Tibial artery (tissue), 4 donors: Measurements from ENCODE around the gene PATL2.
"Not testable (repeated sequence)": the region's sequence is repeated elsewhere in the genome, so short reads cannot be mapped to it uniquely, and the experiment has no call there.

Experiments
- DNase-seq, 2 donors: peaks; one replicate each; pipeline ENCODE4 v3.0.0-alpha.2; 2019
- H3K27ac ChIP-seq, 2 donors: fragments of 200-600 bp; sonication (generic) in 1 of 2; 1 replicate in 1 of 2; 2 replicates in 1 of 2; pipeline ENCODE4 v1.5.1; 2018 to 2019; ENCODE audit warnings: mild to moderate bottlenecking in 1 of 2
- H3K27me3 ChIP-seq, 2 donors: fragments of 200-600 bp; sonication (generic) in 1 of 2; one replicate each; pipeline versions ENCODE4 v1.5.1 to v1.6.0; 2016 to 2019
- H3K36me3 ChIP-seq, 3 donors: fragments of 200-600 bp; sonication (generic) in 2 of 3; one replicate each; pipeline ENCODE4 v1.5.1; 2016 to 2019; ENCODE audit warnings: mild to moderate bottlenecking in 2 of 3
- H3K4me1 ChIP-seq, 4 donors: fragments of 200-600 bp; sonication (generic) in 2 of 4; 1 replicate in 3 of 4; 2 replicates in 1 of 4; pipeline ENCODE4 v1.5.1; 2016 to 2019
- H3K4me3 ChIP-seq, 2 donors: fragments of 200-600 bp; sonication (generic) in 1 of 2; 1 replicate in 1 of 2; 2 replicates in 1 of 2; pipeline ENCODE4 v1.5.1; 2018 to 2019; ENCODE audit warnings: mild to moderate bottlenecking in 2 of 2
- H3K9me3 ChIP-seq, 3 donors: fragments of 200-600 bp; sonication (generic) in 1 of 3; one replicate each; pipeline ENCODE4 v1.5.1; 2016 to 2019
- intact Hi-C: fragments of 100-400 bp; cut with DNase I; formaldehyde crosslinking; loops from one replicate; pipeline ENCODE4 v1.15.0; 2023; ENCODE audit warnings: low total_unique reads
- TF ChIP-seq, protein P1 (sequence below), 2 experiments: fragments of 200-600 bp in 1 of 2; fragments of 450-650 bp in 1 of 2; IDR thresholded peaks; one replicate each; pipeline ENCODE4 v1.5.1; 2017 to 2019; ENCODE audit warnings: antibody characterized with exemption in 2 of 2, mild to moderate bottlenecking in 1 of 2, moderate library complexity in 1 of 2

PATL2 gene

GRCh38 chr15:44697014-44697413 is 14.1 kb downstream of the PATL2 start:
- TF ChIP-seq, protein P1, sequence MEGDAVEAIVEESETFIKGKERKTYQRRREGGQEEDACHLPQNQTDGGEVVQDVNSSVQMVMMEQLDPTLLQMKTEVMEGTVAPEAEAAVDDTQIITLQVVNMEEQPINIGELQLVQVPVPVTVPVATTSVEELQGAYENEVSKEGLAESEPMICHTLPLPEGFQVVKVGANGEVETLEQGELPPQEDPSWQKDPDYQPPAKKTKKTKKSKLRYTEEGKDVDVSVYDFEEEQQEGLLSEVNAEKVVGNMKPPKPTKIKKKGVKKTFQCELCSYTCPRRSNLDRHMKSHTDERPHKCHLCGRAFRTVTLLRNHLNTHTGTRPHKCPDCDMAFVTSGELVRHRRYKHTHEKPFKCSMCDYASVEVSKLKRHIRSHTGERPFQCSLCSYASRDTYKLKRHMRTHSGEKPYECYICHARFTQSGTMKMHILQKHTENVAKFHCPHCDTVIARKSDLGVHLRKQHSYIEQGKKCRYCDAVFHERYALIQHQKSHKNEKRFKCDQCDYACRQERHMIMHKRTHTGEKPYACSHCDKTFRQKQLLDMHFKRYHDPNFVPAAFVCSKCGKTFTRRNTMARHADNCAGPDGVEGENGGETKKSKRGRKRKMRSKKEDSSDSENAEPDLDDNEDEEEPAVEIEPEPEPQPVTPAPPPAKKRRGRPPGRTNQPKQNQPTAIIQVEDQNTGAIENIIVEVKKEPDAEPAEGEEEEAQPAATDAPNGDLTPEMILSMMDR (IDR thresholded peaks at IDR 0.05): no peak
- H3K27ac ChIP-seq: no peak overlapping the region
- H3K4me3 ChIP-seq: no peak overlapping the region
- H3K27me3 ChIP-seq: no peaks in the 10 kb centered on the region
- H3K4me1 ChIP-seq: no peaks in the 10 kb centered on the region
- no peaks in the 10 kb centered on the region for H3K36me3 ChIP-seq
- intact Hi-C loops: no loop called here
- H3K9me3 ChIP-seq: peaks cover 0 to 4% (median 0%) of the 10 kb centered on the region in 3 donors
- DNase-seq: no peak

DNA sequence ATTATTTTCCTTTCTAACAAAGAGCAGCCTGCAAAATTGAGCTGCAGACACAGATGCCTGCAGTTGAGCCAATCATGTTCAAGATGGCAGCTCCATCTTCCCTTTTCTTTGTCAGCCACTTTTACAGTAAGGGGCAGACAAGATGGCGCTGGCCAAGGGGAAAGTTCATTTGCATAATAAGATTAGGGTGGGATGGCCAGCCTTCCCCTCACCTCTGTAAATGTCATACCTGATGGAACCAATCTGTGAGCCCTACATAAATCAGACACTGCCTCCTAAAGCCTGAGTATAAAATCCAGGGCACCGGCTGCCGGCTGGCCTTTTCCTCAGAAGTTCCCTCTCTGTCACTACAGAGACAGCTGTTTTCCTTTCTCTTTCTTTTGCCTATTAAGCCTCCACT is 15.8 kb downstream of the PATL2 start:
- Histone ChIP-seq H3K36me3 (no peaks in the 10 kb centered on the region), H3K4me1 (no peaks in the 10 kb centered on the region), H3K9me3 (no peaks in the 10 kb centered on the region), H3K27me3 (no peaks in the 10 kb centered on the region), H3K27ac (no peak overlapping the region), H3K4me3 (no peak overlapping the region)
- no peak for DNase-seq
- intact Hi-C loops: no loop called here
- TF ChIP-seq, protein P1 (IDR thresholded peaks at IDR 0.05): no peak

DNA sequence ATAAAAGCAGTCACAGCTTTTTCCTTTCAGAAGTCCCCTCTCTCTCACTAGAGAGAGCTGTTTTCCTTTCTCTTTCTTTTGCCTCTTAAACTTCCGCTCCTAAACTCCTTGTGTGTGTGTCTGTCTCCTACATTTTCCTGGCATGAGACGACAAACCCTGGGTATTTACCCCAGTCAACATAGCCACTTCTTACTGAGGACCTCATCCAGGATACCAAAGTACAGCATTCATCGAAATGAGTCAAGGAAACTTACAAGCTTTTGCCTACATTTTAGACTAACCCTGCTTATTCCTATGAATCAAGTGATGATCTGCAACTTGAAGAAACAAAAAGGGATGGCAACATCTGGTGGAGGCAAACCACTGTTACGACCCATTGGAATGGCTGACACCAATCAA is 16.7 kb downstream of the PATL2 start:
- DNase-seq: no peak
- TF ChIP-seq, protein P1 (IDR thresholded peaks at IDR 0.05): no peak
- H3K27me3 ChIP-seq: no peaks in the 10 kb centered on the region
- H3K27ac ChIP-seq: no peak overlapping the region
- H3K4me1 ChIP-seq: no peaks in the 10 kb centered on the region
- no peaks in the 10 kb centered on the region for H3K36me3 ChIP-seq
- no peak overlapping the region for H3K4me3 ChIP-seq
- intact Hi-C loops: no loop called here
- no peaks in the 10 kb centered on the region for H3K9me3 ChIP-seq

DNA sequence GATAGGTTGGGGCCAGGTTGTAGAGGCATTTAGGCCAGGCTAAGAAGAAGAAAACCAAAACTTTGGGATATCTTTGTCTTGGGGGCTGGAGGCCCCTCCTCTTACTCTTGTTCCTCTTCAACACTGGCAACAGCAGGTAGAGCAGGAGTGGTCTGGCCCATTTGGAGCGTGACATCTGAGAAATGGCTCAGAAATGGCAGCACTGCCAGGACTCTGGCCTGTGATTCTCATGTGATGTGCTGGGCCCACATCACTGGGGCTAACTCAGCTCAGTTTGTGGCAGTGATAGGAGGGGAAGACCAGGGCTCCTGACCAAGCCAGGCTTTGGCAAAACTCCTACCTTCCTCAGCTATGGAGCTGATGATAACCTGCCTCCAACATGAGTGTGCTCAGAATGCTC is 18.5 kb downstream of the PATL2 start:
- TF ChIP-seq, protein P1 (IDR thresholded peaks at IDR 0.05): no peak
- no peaks in the 10 kb centered on the region for H3K36me3 ChIP-seq
- DNase-seq: no peak
- no peak overlapping the region for H3K4me3 ChIP-seq
- H3K4me1 ChIP-seq: no peaks in the 10 kb centered on the region
- H3K27me3 ChIP-seq: no peaks in the 10 kb centered on the region
- H3K27ac ChIP-seq: no peak overlapping the region
- intact Hi-C loops: no loop called here
- no peaks in the 10 kb centered on the region for H3K9me3 ChIP-seq

GRCh38 chr15:44690245-44690644 is 20.9 kb downstream of the PATL2 start:
- intact Hi-C loops, H3K27ac ChIP-seq, H3K4me1 ChIP-seq, H3K4me3 ChIP-seq, H3K27me3 ChIP-seq, DNase-seq, H3K36me3 ChIP-seq, H3K9me3 ChIP-seq: not testable (repeated sequence)

DNA sequence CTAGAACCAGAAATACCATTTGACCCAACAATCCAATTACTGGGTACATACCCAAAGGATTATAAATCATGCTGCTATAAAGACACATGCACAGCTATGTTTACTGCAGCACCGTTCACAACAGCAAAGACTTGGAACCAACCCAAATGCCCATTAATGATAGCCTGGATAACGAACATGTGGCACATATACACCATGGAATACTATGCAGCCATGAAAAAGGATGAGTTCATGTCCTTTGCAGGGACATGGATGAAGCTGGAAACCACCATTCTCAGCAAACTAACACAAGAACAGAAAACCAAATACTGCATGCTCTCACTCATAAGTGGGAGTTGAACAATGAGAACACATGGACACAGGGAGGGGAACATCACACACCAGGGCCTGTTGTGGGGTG is 21.8 kb downstream of the PATL2 start:
- intact Hi-C loops, H3K9me3 ChIP-seq, H3K4me1 ChIP-seq: not testable (repeated sequence)

GRCh38 chr15:44682809-44683682 is 28.1 kb downstream of the PATL2 start:
- H3K4me1 ChIP-seq, H3K36me3 ChIP-seq, DNase-seq, H3K4me3 ChIP-seq, H3K27me3 ChIP-seq, intact Hi-C loops, H3K27ac ChIP-seq, H3K9me3 ChIP-seq: not testable (repeated sequence)

More for the DNA sequence above, 21.8 kb downstream of the PATL2 start:
- not testable (repeated sequence) for H3K36me3 ChIP-seq, H3K27me3 ChIP-seq, H3K4me3 ChIP-seq, H3K27ac ChIP-seq, DNase-seq
